ENCODE measurements around the gene MRPL10. TPM values are rescaled to one million over a fixed set of nuclear protein-coding genes. Genes with fewer than 3 reads are reported as not detected.

The MRPL10 gene
- 10 to 100 TPM; 23.2 to 36.6 (median 30.0) TPM for total RNA-seq

GRCh38 chr17:47831003-47831933 lies at the start of gene MRPL10, which contains the start of gene LRRC46:
Gene MRPL10, minus strand, starts transcription at chr17:47831541. Its CDS starts 30 bp downstream, at chr17:47831511.
Gene LRRC46, plus strand, starts transcription at chr17:47831670. Its CDS starts 320 bp downstream, at chr17:47831990.
- H3K4me3 ChIP-seq: peak within 1 kb of the TSS; percentile 66 to 97 (median 79)
- peak in 3 of 6 experiments; percentile 10 to 57 (median 31) for TF ChIP-seq CTCF (IDR thresholded peaks at IDR 0.05)
- peak in 3 of 4 donors; percentile 68 to 87 (median 76) for TF ChIP-seq POLR2A (IDR thresholded peaks at IDR 0.05)
- peak within 1 kb of the TSS; percentile 75 to 88 (median 82) for H3K27ac ChIP-seq
- no peaks in the 10 kb centered on the region for H3K9me3 ChIP-seq
- 0 to 1% methylated on average over 33 to 41 of the region's 42 CpGs for WGBS, 2 donors
- DNase-seq: peak; percentile 57
- intact Hi-C loops (cut with DNase I): no loop called here
- peaks cover 11 to 36% (median 20%) of the 10 kb centered on the region in 3 donors for H3K36me3 ChIP-seq
- no peaks in the 10 kb centered on the region for H3K27me3 ChIP-seq
- H3K4me1 ChIP-seq: peaks cover 7 to 29% (median 19%) of the 10 kb centered on the region in 3 donors

- WGBS, 2 donors: 73 to 80% methylated on average over 5 to 7 of the region's 8 CpGs
- Histone ChIP-seq H3K4me1 (peaks cover 3 to 35% (median 11%) of the 10 kb centered on the region in 3 donors), H3K36me3 (no peaks in the 10 kb centered on the region), H3K27ac (no peak overlapping the region), H3K9me3 (no peaks in the 10 kb centered on the region), H3K27me3 (peaks cover 0 to 40% (median 0%) of the 10 kb centered on the region in 4 donors), H3K4me3 (no peak overlapping the region)
- DNase-seq: no peak
- intact Hi-C loops (cut with DNase I): no loop called here
- TF ChIP-seq POLR2A (IDR thresholded peaks at IDR 0.05) (no peak), CTCF (IDR thresholded peaks at IDR 0.05) (no peak)
Observed at GRCh38 chr17:47879776-47880454, 48.6 kb upstream of the MRPL10 start.

- H3K4me3 ChIP-seq: no peak overlapping the region
- DNase-seq: no peak
- WGBS, 2 donors: 72 to 90% methylated on average over 2 of the region's 2 CpGs
- no peak overlapping the region for H3K27ac ChIP-seq
- no peak for TF ChIP-seq POLR2A (IDR thresholded peaks at IDR 0.05)
- TF ChIP-seq CTCF (IDR thresholded peaks at IDR 0.05): no peak
- intact Hi-C loops (cut with DNase I): no loop called here
- H3K36me3 ChIP-seq: no peaks in the 10 kb centered on the region
- H3K9me3 ChIP-seq: no peaks in the 10 kb centered on the region
- peaks cover 0 to 48% (median 0%) of the 10 kb centered on the region in 4 donors for H3K27me3 ChIP-seq
- peaks cover 0 to 26% (median 10%) of the 10 kb centered on the region in 3 donors for H3K4me1 ChIP-seq
Observed at GRCh38 chr17:47879028-47879585, 47.8 kb upstream of the MRPL10 start.

GRCh38 chr17:47878203-47879027 lies 47.1 kb upstream of the MRPL10 start:
- Histone ChIP-seq H3K4me3 (no peak overlapping the region), H3K27ac (no peak overlapping the region), H3K4me1 (peaks cover 0 to 20% (median 10%) of the 10 kb centered on the region in 3 donors), H3K9me3 (no peaks in the 10 kb centered on the region), H3K27me3 (peaks cover 0 to 55% (median 0%) of the 10 kb centered on the region in 4 donors), H3K36me3 (no peaks in the 10 kb centered on the region)
- no peak for DNase-seq
- no peak for TF ChIP-seq CTCF (IDR thresholded peaks at IDR 0.05)
- no peak for TF ChIP-seq POLR2A (IDR thresholded peaks at IDR 0.05)
- intact Hi-C loops (cut with DNase I): no loop called here
- 55 to 60% methylated on average over 10 of the region's 10 CpGs for WGBS, 2 donors
